Lower leg skin (tissue), 3 donors: Measurements from ENCODE around the gene FTCDNL1.

Experiments
- CTCF ChIP-seq, 3 donors: fragments of 450-650 bp; IDR thresholded peaks; one replicate each; pipeline ENCODE4 v1.5.1; 2016; ENCODE audit warnings: antibody characterized with exemption in 3 of 3, mild to moderate bottlenecking in 3 of 3, moderate library complexity in 2 of 3
- POLR2A ChIP-seq, 2 donors: fragments of 450-650 bp; IDR thresholded peaks; one replicate each; pipeline ENCODE4 v1.6.1; 2016 to 2017; ENCODE audit warnings: antibody characterized with exemption in 2 of 2, mild to moderate bottlenecking in 1 of 2, moderate library complexity in 1 of 2

- TF ChIP-seq CTCF (IDR thresholded peaks at IDR 0.05) (no peak), POLR2A (IDR thresholded peaks at IDR 0.05) (no peak)
Measured at GRCh38 chr2:199895406-199895805, 44.4 kb upstream of the FTCDNL1 start.
